Measurements from ENCODE around the gene PRR23E.

The PRR23E gene

GRCh38 chr3:127195417-127195816 lies 2.5 kb downstream of the PRR23E start:
- TF ChIP-seq TEAD4 (IDR thresholded peaks at IDR 0.05) = no peak
- TF ChIP-seq CREB1 (IDR thresholded peaks at IDR 0.05; ENCODE audit: low read depth) = no peak
- no peak for TF ChIP-seq USF1 (IDR thresholded peaks at IDR 0.05)
- TF ChIP-seq CEBPB (IDR thresholded peaks at IDR 0.05) = no peak

- TF ChIP-seq FOXM1 (IDR thresholded peaks at IDR 0.05; ENCODE audit: borderline replicate concordance, low read depth) (no peak), TEAD4 (IDR thresholded peaks at IDR 0.05) (no peak), TAF1 (IDR thresholded peaks at IDR 0.05; ENCODE audit: low read depth) (no peak), CREB1 (IDR thresholded peaks at IDR 0.05; ENCODE audit: low read depth) (no peak), ZBTB7A (IDR thresholded peaks at IDR 0.05; ENCODE audit: low read depth) (no peak), USF1 (IDR thresholded peaks at IDR 0.05) (no peak)
These were observed 3.1 kb downstream of the PRR23E start for GRCh38 chr3:127196002-127196401.

- TF ChIP-seq MAX (IDR thresholded peaks at IDR 0.05) = no peak
- no peak for TF ChIP-seq CEBPB (IDR thresholded peaks at IDR 0.05)
- no peak for TF ChIP-seq CREB1 (IDR thresholded peaks at IDR 0.05; ENCODE audit: low read depth)
- no peak for TF ChIP-seq ZBTB7A (IDR thresholded peaks at IDR 0.05; ENCODE audit: low read depth)
- TF ChIP-seq YY1 (IDR thresholded peaks at IDR 0.05; ENCODE audit: low read depth) = no peak
- TF ChIP-seq EP300 (IDR thresholded peaks at IDR 0.05; ENCODE audit: borderline replicate concordance) = no peak
- no peak for TF ChIP-seq USF1 (IDR thresholded peaks at IDR 0.05)
- no peak for TF ChIP-seq RAD21 (IDR thresholded peaks at IDR 0.05; ENCODE audit: low read depth)
- TF ChIP-seq FOXM1 (IDR thresholded peaks at IDR 0.05; ENCODE audit: borderline replicate concordance, low read depth) = no peak
- no peak for TF ChIP-seq EGR1 (IDR thresholded peaks at IDR 0.05)
- no peak for TF ChIP-seq TEAD4 (IDR thresholded peaks at IDR 0.05)
- TF ChIP-seq REST (IDR thresholded peaks at IDR 0.05; ENCODE audit: low read depth) = no peak
- no peak for TF ChIP-seq TCF12 (IDR thresholded peaks at IDR 0.05; ENCODE audit: low read depth)
These were observed 3.8 kb downstream of the PRR23E start for GRCh38 chr3:127196466-127197299.

- TF ChIP-seq EGR1 (IDR thresholded peaks at IDR 0.05) (no peak), EP300 (IDR thresholded peaks at IDR 0.05; ENCODE audit: borderline replicate concordance) (no peak), RAD21 (IDR thresholded peaks at IDR 0.05; ENCODE audit: low read depth) (no peak), NFIC (IDR thresholded peaks at IDR 0.05) (no peak), USF1 (IDR thresholded peaks at IDR 0.05) (no peak), YY1 (IDR thresholded peaks at IDR 0.05; ENCODE audit: low read depth) (no peak), MAX (IDR thresholded peaks at IDR 0.05) (no peak), TCF12 (IDR thresholded peaks at IDR 0.05; ENCODE audit: low read depth) (no peak), FOXM1 (IDR thresholded peaks at IDR 0.05; ENCODE audit: borderline replicate concordance, low read depth) (no peak), REST (IDR thresholded peaks at IDR 0.05; ENCODE audit: low read depth) (no peak), ZBTB7A (IDR thresholded peaks at IDR 0.05; ENCODE audit: low read depth) (no peak), CREB1 (IDR thresholded peaks at IDR 0.05; ENCODE audit: low read depth) (no peak), TEAD4 (IDR thresholded peaks at IDR 0.05) (no peak)
These were observed 4.6 kb downstream of the PRR23E start for GRCh38 chr3:127197300-127198189.
